Skeletal muscle cell (primary cell): ENCODE results near the gene ITGAD.

ENCODE experiments used
- DNase-seq: peaks from one replicate; pipeline ENCODE4 v3.0.0-alpha.2; 2010; ENCODE audit warnings: low read depth
- H3K4me3 ChIP-seq: 2 replicates; pipeline ENCODE4 v1.5.1; 2011; ENCODE audit warnings: low read depth, mild to moderate bottlenecking, control low read depth, low read length, moderate library complexity

Gene ITGAD

GRCh38 chr16:31363721-31364120 is 29.4 kb upstream of the ITGAD start:
- DNase-seq: no peak
- no peak overlapping the region for H3K4me3 ChIP-seq

- no peak overlapping the region for H3K4me3 ChIP-seq
- DNase-seq: no peak
Observed at GRCh38 chr16:31364421-31364820, 28.7 kb upstream of the ITGAD start.

- DNase-seq: no peak
- no peak overlapping the region for H3K4me3 ChIP-seq
Observed at GRCh38 chr16:31365131-31365865, 27.8 kb upstream of the ITGAD start.

- no peak for DNase-seq
- no peak overlapping the region for H3K4me3 ChIP-seq
Observed at GRCh38 chr16:31367853-31368252, 25.3 kb upstream of the ITGAD start.

- DNase-seq: no peak
- H3K4me3 ChIP-seq: no peak overlapping the region
Observed at GRCh38 chr16:31371008-31371407, 22.1 kb upstream of the ITGAD start.

GRCh38 chr16:31371619-31372484 is 21.3 kb upstream of the ITGAD start:
- no peak for DNase-seq

GRCh38 chr16:31373235-31373634 is 19.9 kb upstream of the ITGAD start:
- H3K4me3 ChIP-seq: no peak overlapping the region
- DNase-seq: no peak

More at GRCh38 chr16:31371619-31372484, 21.3 kb upstream of the ITGAD start:
- no peak overlapping the region for H3K4me3 ChIP-seq

- no peak overlapping the region for H3K4me3 ChIP-seq
- DNase-seq: no peak
Observed at GRCh38 chr16:31375231-31375630, 17.9 kb upstream of the ITGAD start.

- no peak for DNase-seq
- H3K4me3 ChIP-seq: no peak overlapping the region
Observed at GRCh38 chr16:31376705-31377104, 16.4 kb upstream of the ITGAD start.

GRCh38 chr16:31377210-31377903 is 15.8 kb upstream of the ITGAD start:
- H3K4me3 ChIP-seq: no peak overlapping the region
- no peak for DNase-seq

GRCh38 chr16:31380201-31380600 is 12.9 kb upstream of the ITGAD start:
- DNase-seq: no peak
- H3K4me3 ChIP-seq: no peak overlapping the region

GRCh38 chr16:31382485-31383161 is 10.5 kb upstream of the ITGAD start:
- no peak for DNase-seq
- no peak overlapping the region for H3K4me3 ChIP-seq

- no peak for DNase-seq
- no peak overlapping the region for H3K4me3 ChIP-seq
Observed at GRCh38 chr16:31385680-31386079, 7.5 kb upstream of the ITGAD start.

GRCh38 chr16:31386157-31386984 is 6.8 kb upstream of the ITGAD start:
- peak; percentile 17 for DNase-seq
- H3K4me3 ChIP-seq: no peak overlapping the region

GRCh38 chr16:31388535-31388934 is 4.6 kb upstream of the ITGAD start:
- no peak for DNase-seq
- no peak overlapping the region for H3K4me3 ChIP-seq

GRCh38 chr16:31390504-31391041 is 2.6 kb upstream of the ITGAD start:
- no peak overlapping the region for H3K4me3 ChIP-seq
- DNase-seq: no peak

GRCh38 chr16:31395647-31396046 is 2.5 kb downstream of the ITGAD start:
- H3K4me3 ChIP-seq: no peak overlapping the region
- DNase-seq: no peak

GRCh38 chr16:31397096-31397660 is 4.0 kb downstream of the ITGAD start:
- no peak overlapping the region for H3K4me3 ChIP-seq
- no peak for DNase-seq
